Inflammatory macrophage treated with lipopolysaccharide for 1 hour (primary cell): ENCODE data around the gene APC2.

Experiments used
- DNase-seq, 2 donors: peaks; one replicate each; pipeline ENCODE4 v3.0.0-alpha.2; 2020 to 2022

The APC2 gene, protein sequence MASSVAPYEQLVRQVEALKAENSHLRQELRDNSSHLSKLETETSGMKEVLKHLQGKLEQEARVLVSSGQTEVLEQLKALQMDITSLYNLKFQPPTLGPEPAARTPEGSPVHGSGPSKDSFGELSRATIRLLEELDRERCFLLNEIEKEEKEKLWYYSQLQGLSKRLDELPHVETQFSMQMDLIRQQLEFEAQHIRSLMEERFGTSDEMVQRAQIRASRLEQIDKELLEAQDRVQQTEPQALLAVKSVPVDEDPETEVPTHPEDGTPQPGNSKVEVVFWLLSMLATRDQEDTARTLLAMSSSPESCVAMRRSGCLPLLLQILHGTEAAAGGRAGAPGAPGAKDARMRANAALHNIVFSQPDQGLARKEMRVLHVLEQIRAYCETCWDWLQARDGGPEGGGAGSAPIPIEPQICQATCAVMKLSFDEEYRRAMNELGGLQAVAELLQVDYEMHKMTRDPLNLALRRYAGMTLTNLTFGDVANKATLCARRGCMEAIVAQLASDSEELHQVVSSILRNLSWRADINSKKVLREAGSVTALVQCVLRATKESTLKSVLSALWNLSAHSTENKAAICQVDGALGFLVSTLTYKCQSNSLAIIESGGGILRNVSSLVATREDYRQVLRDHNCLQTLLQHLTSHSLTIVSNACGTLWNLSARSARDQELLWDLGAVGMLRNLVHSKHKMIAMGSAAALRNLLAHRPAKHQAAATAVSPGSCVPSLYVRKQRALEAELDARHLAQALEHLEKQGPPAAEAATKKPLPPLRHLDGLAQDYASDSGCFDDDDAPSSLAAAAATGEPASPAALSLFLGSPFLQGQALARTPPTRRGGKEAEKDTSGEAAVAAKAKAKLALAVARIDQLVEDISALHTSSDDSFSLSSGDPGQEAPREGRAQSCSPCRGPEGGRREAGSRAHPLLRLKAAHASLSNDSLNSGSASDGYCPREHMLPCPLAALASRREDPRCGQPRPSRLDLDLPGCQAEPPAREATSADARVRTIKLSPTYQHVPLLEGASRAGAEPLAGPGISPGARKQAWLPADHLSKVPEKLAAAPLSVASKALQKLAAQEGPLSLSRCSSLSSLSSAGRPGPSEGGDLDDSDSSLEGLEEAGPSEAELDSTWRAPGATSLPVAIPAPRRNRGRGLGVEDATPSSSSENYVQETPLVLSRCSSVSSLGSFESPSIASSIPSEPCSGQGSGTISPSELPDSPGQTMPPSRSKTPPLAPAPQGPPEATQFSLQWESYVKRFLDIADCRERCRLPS (N-terminal part only)

DNA sequence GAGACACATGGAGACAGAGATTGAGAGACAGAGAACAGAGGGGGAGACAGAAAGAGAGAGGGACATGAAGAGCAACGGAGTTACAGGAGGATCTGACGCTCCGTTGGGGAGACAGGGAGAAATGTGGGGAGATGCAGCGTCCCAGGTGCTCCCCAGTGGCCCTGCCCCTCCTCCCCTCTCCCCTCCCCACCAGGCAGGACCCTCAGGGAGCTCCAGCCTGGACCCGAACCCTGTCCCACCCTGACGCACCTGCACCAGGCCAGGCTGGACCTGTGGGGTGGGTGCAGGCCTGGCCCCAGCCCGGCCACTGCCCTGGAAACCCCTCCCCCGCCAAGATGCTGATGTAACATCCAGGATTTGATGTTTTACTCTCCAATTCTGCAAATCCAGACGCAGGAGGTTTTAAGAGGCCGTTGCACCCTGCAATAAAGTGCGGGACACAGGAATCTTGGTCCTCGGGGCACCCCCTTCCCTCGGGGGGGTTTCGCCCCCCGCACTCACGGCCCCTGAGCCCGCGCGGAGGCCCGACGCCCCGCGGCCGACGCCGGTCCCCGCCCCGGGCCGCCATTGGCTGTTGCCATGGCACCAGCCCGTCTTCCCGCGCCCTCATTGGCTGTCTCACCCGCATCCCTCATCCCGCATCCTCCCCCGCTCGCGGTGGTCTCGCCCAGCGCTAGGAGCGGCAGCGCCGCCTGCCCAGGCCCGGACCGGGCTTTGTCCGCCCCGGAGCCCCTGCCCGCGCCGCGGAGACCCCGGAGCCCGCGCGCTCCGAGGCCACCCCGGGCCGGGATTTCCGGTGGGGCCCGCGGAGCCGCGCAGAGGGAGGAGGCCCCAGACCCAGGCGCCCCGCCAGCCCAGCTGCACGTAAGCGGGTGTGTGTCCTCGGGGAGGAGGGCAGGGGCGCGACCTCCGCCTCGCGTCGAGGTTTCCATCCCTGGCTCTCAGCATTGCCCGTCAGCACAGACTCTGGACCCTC is at the start of gene APC2:
APC2 (plus strand) TSS at position 655 of the 976 bp plus-strand sequence. CDS start 2,881 bp downstream, outside the sequence.
- DNase-seq = no peak

DNA sequence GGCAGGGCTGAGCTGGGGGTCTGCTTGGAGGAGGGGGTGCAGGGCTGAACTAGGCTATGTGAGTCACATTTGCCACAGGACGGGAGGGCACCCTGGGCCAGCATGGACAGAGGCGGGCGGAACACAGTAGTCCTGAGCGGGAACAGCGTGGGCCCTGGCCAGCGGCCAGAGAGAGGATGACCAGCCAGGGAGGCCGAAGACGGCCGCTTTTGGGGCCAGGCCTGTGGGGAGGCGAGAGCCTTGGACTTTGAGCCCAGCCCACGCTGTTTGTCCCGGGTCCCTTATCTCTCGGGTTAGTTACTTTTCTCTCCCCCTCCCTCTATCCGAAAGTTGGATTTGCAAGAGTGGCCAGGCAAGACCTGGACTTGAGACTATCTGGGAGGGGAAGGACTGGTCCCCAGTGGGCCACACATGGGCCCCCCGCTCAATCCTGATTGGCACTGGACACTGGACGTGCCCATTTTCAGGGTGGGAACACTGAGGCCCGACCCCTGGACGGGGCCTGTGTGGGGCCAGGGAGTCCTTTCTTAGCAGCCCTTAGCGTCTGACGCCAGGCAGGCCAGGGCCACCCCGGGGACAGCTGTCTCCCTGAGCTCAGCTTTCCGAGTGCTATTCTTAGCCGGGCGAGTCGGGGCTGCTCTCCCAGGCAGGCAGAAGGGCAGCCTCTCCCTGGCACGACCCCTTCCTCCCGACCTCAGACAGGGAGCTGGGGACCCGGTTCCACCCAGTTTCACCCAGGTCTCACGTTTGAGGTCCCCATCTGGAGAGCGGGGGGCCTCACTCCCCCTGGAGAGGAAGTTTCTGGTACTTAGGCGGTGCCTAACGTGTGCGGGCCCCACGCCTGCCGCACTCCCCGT is 49.4 kb upstream of the APC2 start:
- DNase-seq = no peak

DNA sequence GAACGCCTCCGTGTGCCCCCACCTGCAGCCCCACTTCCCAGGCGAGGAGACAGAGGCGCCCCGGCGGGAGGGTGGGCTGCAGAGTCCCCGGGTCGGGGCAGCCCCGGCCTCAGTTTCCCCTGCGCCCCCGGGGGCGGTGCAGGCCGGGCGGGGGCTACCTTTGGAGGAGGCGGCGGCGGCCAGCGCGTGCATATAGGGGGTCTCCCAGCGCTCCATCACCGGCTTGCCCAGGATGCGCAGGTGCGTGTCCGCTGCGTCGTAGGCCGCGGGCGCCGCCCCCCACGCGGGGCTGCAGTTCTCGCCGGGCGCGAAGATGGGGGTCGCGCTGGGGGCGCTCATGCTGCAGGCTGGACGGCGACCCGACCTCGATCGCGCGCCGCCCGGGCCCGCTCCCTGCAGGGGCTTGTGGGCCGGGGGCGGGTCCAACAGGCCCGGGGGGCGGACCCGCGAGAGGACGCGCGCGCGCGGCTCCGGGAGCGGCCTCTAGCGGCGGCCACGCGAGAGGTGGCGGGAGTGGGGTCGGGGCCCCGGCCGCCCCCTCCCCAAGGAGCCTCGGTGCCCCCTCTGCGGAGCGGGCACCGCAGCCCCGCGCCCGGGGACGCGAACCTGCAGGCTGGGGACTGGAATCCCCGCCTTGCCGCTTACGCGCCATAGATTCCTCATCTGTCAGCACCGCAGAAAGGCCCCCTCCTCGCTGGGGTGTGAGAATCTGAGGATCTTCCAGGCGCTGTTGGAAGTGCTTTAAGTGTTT is 48.6 kb upstream of the APC2 start, which contains the start of gene GAMT:
GAMT (minus strand) TSS at position 405 of the 751 bp plus-strand sequence; CDS start at position 339, 66 bp downstream.
- DNase-seq = no peak

DNA sequence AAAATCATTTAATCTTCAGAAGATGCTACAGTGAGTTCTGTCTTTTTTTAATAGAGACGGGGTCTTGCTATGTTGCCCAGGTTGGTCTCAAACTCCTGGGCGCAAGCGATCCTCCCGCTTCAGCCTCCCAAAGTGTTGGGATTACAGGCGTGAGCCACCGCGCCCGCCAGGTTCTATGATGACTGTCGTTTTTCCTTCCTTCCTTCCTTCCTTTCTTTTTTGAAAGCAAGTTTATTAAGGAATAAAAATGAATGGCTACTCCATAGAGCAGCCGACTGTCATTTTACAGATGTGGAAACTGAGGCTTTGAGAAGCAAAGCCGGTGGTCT is 48.1 kb upstream of the APC2 start:
- DNase-seq = no peak

DNA sequence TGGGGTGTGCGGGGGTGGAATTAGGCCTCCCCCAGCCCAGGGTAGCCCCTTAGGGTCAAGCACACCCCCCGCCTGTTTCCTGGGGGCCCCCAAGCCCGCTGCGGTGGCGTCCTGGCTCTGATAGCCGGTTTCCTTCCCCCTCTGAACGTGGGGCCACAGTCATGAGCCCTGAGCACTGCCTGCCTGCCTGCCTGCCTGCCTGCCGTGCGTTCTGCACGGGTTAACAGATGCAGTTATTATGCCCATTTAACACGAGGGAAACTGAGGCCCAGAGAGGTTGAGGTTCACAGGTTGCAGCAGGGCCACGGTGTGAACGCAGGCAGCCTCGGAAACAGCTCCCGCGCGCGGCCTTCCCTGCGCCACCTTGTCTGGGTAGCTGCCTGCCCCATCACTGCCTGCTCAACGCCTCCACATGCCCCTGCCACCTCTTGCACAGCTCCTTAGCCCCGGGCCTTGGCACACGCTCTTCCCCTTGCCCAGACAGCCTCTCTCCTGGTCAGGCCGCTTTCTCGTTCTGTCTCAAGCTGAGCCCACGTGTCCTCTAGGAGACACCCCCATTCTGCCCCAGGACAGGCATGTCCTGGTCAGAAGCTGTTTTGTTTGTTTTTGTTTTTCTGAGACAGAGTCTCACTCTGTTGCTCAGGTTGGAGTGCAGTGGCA is 47.4 kb upstream of the APC2 start:
- no peak for DNase-seq

DNA sequence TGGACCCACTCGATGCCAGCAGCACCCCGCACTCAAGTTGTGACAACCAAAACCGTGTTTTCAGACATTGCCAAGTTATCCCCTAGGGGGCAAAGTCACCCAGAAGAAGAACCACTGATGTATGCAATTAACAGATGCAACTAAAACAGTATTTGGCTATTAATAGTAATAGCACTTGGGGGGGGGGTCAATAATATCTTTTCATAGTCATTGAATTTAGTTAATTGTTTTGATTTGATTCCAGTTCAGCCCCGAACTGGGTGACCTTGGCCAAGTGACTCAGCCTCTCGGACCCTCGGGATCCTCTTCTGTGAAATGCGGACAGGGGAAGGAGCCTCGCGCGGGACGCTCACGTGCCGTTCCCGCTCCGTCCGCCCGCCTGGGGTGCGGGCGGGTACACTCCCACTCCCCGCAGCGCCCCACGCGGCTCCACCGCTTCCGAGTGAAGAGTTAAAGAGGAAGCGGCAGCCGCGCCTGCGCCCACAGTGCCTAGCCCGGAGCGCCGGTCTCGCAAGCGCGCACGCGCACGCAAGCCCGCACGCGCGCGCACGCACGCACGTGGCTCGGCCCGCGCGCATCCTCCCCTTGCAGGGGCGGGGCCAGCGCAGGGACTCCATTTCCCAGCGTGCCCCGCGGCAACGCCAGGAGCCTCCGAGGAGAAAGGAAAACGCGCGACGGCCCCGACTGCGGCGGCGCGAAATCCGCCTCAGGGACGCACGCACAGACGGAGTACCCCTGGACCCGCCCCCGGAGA is 43.0 kb upstream of the APC2 start:
- peak; percentile 98 to 99 for DNase-seq

DNA sequence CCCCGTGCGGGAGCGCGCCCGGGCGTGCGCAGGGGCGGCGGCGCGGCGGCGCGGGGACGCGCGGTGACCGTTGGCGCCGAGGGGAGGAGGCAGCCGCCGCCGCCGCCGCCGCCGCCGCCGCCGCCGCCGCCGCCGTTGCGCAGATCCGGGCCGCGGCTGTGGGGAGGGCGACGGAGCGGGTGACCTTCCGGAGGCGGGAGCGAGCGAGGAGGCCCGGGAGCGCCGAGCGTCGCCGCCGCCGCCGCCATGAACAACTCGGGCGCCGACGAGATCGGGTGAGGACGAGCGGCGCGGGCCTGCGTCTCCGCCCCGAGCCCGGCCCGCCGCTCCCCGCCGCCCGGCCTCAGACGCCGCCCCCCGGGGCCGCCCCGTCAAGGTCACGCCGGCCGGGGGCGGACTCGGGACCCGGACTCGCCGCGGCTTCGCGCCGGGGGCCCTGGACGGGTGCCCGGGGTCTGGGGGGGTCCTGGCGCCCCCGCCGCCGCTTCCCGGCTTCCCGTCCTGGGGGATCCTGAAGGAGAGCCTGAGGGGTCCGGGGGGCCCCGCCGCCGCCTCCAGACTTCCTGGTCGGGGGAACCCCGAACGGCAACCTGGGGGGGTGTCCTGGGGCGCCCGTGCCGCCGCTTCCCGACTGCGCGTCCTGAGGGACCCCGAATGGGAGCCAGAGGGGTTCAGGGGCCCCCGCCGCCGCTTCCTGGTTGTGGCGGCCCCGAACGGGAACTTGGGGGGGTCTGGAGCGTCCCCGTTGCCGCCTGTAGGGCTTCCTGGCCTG is 42.2 kb upstream of the APC2 start, which contains the start of gene DAZAP1:
DAZAP1 (plus strand) TSS at position 59 of the 772 bp plus-strand sequence; CDS start at position 247, 188 bp downstream.
- DNase-seq = peak; percentile 35 to 40

DNA sequence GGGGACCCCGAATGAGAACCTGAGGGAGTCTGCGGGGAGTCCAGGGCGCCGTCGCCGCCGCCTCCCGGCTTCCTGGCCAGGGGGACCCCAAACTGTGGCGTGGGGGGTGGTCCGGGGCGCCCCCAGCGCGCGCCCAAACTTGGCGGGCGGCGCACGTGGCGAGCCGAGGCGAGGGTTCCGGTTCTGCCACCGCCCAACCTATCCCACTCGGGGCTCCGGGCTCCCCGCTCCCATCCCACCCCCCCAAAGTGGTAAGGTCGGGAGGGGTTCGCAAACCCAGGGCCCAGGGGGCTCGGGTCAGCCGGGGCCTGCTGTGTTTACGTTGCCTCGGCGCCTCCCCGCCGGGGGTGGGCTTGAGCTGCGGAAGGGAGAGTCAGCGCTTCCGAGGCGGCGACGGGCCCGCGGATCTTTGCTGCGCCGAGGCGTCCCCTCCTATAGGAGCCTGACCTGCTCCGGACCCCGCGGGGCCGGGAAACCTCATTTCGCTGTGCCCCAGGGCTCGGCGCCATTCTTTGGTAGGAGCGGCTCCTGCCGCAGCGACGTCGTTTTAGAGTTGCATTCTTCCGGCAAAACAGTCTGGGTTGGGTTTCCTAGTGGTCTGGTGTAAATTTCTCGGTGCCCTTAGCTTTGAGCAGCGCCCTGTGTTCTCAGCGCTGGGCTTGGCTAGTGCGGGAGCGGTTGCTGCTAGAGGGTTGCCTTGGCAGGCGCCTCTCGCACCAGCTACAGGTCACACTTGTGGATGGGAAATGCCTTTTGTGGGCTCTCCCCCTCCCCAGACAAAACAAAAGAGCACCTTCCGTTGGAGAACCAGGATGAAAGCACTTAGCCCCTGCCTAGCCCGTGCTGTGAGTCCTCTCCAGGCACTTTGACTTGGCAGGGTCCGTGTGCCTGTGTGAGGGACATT is 41.4 kb upstream of the APC2 start:
- peak in 1 of 2 donors; percentile 31 for DNase-seq

DNA sequence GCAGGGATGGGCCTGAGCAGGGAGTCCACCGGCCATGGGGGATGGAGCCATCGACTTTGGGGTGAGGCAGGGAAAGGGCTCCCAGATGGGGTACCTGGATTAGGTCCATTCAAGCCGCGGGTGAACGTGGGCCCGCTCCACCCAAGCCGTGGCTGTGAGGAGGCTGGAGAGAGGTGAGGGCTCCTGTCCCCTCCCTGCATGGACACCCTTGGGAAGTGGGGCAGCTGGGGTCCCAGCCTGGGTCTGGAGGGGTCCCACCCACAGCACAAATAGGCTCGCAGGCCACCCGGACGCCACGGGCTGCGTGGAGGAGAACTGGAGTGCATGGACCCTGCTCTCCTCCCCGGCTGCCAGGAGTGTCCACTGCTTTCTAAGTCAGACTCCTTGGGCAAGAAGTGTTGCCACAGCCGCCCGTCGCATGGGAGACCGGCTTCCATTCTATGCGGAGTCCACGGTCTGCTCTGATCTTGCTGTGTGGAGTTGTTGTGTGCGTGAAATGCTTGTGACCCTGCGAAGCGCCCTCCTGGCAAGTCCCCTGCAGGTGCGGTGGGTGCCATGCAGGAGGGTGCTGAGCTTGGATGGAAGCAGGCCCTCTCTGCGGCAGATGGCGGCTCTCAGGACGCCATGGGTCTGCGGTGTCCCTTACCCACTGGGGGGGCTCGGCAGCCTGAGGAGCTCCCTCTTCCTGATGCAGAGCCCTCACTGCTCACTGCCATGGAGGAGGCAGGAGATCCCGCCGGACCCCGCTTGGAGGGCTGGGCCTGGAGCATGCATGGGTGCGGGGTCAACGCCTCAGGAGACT is 40.5 kb upstream of the APC2 start:
- no peak for DNase-seq

DNA sequence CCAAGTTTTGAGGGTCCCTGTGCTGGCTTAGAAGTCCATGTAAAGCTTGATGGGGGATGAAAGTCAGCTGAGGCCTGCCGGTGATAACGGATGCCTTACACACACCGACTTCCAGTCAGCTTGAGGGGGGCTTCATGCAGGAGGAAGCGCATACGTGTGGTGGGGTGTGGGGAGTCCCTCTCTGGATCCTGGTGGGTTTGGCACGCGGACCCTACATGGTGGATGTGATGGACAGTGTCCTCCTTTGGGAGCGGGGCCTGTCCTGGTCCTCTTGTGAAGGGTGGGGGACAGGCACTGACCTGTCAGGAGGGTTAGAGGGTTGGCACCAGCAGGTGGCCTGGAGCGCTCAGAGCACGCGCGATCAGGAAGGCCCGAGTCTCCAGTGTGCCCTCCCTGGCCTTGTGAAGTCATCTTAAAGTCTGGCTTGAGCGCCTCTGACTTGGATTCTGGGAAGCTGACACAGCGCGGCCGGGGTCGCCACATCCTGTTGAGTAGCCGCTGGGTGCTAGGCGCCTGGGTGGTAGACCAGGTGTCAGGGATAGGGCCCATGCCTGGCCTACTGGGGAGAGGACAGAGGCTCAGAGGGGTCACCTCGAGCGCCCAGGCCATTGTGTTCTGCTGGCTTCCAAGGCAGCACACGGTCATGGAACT is 39.7 kb upstream of the APC2 start:
- no peak for DNase-seq

DNA sequence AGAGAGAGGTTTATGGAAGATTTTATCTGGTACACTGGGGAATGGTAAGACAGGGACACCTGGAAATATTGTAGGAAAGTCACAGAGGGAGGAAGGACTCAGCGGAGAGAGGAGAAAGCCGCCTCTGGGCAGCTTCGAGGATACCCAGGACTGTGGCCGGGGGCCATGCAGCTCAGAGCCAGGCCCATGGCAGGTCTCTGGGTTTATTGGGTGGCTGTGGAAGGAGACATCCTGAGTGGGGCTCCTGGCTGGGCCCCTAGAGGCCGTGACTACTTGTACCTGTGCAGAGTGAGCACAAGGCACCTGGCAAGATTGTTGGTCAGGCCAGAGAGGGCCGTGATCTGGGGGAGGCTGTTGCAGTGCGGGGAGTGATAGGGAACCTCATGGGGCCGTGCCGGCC is 39.1 kb upstream of the APC2 start:
- DNase-seq = no peak

DNA sequence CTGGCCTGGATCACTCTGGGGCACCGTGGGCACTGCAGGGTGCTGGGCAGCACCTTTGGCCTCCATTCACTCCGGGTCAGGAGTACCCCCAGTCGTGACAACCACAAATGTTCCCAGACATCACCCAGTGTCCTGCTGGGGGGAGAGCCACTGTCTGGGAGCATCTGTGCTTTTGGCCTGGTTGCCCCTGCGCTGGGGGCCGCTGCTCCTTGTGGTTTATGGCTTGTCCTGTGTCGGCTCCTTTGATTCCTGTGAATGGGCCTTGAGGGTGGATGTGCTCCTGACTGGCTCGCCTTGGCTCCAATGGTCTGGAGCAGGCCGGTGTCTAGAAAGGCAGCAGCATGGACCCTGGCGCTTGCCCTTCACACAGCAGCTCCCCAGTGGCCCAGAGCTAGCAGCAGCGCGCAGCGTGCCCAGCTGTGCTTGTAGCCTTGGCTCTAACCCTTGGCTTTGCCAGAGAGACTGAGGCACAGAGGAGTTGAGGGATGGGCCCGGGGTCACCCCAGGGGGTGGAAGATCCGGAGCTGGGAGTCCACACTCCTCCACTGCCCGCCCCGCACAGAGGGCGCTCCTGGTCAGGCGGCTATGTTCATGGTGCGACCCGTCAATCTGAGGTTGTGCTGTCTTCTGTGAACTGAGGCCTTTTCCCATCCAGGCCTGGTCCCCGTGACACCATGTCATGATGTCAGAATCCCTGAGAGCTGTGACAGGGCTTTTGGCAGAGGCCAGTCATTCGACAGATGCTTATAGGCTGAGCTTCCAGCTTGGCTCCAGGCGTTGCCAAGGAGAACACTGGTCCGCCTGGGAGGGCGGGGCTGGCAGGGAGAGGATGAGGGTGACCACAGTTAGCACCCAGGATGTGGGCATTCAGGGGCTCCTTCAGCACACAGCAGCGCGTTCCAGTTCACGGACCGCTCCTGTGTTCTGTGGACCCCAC is 38.4 kb upstream of the APC2 start:
- DNase-seq = no peak

DNA sequence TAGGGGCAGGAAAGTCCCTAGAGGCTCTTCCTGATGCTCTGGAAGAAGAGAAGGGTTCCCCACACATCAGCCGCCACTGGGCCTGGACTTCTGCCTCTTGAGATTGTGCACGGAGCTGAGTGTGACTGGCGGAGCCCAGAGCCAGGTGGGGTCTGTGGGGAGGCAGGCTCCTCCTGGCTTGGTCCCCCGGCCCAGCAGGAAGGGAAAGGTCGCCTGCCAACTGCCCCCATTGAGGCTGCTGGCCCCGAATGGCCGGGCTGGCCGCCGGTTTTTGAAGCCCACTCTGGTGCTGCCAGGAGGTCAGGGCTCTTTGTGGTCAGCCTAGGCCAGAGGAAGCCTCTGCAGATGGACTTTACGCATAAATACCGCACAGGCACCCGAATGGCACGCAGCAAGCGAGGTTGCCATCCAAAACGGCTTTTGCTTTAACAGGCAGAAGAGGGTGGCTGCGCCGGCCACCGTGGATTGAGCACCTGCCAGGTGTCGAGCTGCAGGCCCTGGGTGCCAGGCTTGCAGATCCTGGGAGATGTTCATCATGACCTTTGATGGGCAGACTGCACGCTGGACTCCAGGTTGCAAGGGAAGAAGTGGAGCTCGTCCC is 37.5 kb upstream of the APC2 start:
- DNase-seq = no peak
